ENCODE measurements around the gene HAUS6.
"Not testable (repeated sequence)": the region's sequence is repeated elsewhere in the genome, so short reads cannot be mapped to it uniquely, and the experiment has no call there.

HAUS6 gene

DNA sequence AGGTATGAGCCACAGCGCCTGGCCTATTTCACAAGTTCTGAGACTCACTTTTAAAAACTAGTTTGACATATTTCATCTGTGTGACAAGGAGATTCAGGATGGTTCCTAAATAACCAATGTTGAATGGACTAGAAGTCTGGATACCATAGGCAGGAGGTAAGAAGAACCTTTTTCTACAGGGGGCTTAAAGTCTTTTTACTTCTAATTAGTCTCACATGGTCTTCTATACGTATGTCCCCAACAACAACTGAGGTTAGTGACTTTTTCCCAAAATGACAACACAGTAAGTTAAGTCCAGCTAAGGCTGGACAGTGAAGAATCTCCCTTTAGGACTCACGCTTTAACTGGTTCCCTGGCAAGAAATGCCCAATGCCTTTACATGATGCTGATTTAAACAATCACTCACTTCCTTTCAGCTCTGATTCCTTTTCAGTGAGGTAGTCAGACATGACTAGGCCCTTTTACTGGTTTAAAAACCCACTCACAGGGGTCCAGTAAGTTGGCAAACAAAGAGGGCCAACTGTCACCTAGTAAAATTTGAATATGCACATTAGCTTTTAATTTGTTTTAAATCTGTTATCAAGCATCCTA, 12.1 kb upstream of the HAUS6 start:
- no peak for DNase-seq

DNA sequence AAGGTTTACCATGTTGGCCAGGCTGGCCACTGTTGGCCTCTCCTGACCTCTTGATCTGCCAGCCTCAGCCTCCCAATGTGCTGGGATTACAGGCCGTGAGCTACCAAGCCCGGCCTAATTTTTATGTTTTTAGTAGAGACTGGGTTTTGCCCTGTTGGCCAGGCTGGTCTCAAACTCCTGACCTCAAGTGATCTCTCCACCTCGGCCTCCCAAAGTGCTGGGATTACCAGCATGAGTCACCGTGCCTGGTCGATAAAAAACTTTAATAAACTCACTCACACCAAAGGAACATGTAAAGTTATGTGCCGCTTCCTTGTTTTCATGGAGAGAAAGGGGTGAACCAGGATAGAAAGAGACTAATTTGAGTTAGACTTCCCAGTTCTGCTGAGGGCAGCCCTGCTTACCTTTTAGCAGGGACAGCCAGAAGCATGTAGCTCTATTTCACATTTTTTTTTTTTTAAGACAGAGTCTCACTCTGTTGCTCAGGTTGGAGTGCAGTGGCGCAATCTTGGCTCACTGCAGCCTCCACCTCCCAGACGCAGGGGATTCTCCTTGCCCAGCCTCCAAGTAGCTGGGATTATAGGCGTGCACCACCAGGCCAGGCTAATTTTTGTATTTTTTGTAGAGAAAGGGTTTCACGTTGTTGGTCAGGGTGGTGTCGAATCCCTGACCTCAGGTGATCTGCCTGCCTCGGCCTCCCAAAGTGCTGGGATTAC, 11.4 kb upstream of the HAUS6 start:
- DNase-seq: no peak

DNA sequence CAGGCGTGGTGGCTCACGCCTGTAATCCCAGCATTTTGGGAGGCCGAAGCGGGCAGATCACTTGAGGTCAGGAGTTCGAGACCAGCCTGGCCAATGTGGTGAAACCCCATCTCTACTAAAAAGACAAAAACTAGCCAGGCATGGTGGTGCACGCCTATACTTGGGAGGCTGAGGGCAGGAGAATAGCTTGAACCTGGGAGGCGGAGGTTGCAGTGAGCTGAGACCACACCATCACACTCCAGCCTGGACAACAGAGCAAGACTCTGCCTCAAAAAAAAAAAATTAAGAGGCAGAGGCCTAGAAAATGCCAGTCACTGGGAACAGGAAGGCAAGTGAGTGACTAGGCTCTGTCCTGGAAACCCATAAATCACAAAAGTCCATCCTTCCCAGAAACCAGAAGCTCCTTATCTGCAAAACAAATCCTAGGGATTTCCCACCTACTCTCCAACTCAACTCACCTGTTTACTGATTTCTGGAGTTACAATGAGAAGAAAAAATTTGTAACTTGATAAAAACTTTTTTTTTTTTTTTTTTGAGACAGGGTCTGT, 10.4 kb upstream of the HAUS6 start:
- not testable (repeated sequence) for DNase-seq

DNA sequence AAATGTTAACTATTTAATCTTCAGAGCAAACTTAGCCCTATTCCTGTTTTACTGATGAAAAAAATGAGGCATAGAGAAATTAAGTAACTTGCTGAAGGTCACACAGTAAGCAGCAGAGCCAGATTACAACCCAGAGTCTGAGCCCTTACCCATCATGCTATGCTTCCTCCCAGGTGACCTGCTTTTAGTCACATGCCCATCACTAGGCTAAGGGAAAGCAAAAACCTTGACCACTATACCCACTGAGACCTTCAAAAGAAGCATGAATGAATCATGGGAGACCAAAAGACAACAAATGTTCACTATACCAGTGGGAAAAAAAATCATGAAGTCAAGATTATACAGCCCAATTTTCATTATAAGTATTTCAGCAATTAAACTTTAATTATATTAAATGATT, 5.3 kb upstream of the HAUS6 start:
- no peak for DNase-seq

DNA sequence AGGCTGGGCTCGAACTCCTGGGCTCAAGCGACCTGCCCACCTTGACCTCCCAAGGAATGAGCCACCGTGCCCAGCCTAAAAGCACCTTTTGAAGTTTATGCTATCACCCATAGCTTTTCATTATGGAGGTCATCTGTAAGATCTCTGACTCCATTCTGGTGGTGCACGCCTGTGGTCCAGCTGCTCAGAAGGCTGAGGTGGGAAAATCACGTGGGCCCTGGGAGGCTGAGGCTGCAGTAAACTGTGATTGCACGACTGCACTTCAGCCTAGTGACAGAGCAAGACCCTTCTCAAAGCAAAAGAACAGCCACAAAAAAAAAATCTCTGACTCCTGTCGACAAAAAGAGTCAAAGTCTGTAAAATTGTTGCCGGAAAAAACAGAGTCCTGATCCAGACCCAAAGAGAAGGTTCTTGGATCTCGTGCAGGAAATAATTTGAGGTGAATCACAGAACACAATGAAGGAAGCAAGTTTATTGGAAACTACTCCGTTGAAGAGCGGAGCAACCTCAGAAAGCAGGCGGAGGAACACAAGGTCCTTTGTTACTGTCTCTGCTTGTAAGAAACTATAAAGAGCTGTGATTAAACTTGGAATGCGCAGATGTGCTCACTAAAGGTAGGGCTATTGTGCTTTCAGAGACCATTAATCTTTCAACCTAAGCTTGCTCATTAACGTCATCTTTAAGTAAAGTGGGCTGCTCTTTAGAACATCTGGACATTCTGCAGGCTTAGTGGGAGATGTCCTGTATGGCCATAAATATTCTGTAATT, 2.0 kb upstream of the HAUS6 start:
- no peak for DNase-seq

DNA sequence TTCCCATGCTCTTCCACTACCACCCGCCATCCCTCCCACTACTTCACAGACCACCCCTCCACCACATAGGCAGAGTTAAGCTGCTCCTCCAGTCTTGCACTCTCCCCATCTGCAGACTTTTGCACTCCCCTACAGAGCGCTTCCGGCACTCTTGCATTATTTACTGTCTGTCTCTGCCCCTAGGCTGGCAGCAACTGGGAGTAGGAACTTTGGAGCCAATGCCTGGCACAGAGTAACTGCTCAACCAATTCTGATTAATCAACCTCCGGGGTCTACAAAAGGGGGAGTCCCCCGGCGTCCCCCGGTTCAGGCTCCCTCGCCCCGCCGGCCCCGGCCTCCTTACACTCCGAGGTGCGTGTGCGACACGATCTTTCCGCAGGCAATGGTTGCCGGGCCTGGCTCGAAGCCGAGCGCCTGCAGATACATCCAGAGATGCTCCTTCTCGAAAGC, 498 bp downstream of the HAUS6 start:
- peak; percentile 32 for DNase-seq

DNA sequence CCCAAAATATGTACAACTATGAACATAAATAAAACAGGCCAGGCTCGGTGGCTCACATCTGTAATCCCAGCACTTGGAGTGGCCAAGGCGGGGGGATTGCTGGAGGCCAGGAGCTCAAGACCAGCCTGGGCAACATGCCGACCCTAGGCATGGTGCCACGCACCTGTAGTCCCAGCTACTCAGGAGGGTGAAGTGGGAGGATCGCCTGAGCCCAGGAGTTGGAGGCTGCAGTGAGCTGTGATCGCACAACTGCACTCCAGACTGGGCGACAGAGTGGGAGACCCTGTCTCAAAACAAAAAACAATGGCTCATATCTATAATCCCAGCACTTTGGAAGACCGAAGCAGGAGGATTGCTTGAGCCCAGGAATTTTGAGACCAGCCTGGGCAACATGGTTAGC, 1.5 kb downstream of the HAUS6 start:
- no peak for DNase-seq

DNA sequence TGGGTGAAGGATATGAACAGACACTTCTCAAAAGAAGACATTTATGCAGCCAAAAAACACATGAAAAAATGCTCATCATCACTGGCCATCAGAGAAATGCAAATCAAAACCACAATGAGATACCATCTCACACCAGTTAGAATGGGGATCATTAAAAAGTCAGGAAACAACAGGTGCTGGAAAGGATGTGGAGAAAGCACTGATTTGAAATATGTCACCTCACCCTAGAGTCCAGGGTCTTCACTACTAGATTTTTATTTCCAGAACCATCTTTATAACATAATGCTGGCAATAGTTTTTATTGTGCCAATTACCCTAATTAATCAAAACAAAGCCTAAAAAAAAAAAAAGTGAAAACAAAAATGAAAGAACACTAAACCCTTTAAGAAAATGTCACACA, 5.3 kb downstream of the HAUS6 start:
- not testable (repeated sequence) for DNase-seq

DNA sequence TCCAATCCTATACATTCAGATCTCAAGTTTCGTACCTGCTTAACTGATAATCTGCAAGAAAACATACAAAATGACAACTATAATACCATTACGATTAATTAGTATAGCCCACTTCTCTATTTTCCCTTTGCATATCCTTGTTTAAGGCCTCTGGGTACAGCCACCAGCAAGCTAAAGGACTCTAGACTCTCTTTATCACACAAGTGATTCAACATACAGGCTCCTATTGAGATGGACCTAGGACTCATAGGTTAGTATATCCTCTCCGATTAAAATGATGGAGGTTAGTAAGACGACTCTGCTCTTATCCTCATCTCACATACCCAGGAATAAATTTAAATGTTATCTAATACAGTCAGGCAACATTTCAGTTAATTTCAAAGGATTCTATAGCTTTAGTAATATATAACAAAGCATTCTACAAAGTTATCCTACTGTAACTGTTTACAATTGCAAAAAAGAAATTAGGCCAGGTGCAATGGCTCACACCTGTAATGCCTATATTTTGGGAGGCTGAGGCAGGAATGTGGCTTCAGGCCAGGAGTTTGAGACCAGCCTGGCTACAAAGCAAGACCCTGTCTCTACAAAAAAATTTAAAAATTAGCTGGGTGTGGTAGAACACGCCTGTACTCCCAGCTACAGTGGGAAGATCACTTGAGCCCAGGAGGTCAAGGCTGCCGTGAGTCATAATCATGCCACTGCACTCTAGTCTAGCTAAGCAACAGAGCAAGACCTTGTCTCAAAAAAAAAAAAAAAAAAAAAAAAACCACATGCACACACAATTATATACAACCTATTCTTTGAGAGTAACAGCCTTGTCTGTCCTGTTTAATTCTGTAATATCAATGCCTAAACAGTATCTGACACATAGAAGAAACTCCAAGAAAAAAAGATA, 15.4 kb downstream of the HAUS6 start:
- no peak for DNase-seq

DNA sequence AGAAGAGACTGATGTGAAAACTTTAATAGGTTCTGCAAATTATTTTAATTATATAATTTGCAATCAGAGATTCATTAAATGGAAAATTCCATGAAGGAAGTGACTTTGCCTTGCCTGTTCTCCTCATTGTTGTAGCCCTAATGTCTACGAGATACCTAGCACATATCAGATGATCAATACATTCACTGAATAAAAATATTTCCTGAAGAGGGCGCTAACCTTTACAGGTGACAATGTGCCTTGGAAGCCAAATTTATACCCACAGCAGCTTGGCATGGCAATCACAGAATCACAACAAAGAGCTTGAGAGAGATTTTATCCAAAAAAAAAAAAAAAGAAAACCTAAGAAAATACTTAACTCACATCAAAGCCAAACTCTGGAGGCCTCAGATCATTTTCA, 17.4 kb downstream of the HAUS6 start:
- no peak for DNase-seq

DNA sequence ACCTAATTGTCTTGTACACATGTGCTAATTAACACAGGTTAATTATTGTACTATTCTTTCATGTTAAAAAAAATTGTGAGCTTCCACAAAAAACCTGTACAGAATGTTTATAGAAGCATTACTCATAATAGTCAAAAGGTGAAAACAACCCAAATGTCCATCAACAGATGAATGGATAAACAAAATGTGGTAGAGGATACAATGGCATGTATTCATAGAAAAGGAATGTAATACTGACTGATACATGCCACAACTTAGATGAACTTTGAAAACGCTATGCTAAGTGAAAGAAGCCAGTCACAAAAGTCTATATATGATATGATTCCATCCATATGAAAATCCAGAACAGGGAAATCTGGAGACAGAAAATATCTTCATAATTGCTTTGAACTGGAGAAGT, 27.9 kb downstream of the HAUS6 start:
- DNase-seq: no peak

DNA sequence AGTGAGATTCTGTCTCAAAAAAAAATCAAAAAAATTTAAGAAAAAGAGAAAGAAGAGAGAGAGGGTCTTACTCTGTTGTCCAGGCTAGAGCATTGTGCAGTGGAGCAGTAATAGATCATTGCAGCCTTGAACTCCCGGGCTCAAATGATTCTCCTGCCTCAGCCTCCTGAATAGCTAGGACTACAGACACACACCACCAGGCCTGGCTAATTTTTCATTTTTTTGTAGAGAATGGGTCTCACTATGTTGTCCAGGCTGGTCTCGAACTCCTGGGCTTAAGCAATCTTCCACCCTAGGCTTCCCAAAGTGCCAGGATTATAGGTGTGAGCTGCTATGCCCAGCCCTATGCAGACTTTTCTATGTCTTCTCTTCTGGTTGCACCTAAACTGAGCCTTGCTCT, 28.5 kb downstream of the HAUS6 start:
- DNase-seq: no peak

DNA sequence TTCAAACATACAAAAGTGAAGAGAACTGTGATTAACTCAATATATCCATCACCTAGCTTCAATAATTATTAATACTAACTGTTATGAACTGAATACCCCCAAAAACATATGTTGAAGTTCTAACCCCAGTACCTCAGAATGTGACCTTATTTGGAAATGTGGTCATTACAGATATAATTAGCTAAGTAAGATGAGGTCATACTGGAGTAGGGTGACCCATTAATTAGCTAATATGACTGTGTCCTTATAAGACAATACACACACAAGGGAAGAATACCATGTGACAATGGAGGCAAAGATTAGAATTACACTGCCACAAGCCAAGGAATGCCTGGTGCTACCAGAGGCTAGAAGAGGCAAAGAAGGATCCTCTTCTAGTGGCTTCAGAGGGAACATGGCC, 45.7 kb downstream of the HAUS6 start:
- no peak for DNase-seq

DNA sequence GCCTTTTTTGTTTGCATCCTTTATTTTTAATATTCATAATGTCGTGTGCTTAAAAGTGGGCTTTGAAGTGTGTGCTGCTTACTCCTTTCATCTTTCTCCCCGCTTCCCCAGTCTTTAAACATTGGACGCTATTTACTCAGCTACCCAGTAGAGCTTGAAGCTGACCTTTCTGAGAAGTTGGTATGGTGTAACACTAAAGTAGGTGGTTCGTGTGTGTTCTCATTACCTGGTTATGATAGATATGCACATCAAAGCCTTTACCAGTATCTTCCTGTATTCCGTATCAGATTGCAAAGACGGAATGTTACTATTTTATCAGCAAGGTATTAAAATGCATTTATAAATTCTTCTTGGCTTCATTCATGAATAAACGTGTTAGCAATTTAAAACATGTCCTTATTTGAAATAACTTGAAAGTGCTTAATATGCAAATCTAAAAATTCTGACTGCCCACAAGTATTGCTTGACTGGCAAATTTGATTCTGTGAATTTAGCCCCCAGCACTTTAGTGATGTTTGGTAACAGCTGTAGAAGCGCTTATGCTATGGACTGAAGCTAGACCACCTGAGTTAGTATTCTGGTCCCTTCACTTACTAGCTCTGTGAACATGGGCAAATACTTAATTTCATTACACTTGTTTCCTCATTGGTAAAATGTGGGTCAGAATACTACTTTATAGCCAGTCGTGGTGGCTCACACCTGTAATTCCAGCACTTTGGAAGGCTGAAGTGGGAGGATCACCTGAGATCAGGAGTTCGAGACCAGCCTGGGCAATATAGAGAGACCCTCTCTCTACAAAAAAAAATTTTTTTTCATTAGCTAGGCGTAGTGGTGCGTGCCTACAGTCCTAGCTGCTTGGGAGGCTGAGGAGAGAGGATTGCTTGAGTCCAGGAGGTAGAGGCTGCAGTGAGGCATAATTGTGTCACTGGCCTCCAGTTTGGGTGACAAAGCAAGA, 51.8 kb downstream of the HAUS6 start:
- DNase-seq: no peak

DNA sequence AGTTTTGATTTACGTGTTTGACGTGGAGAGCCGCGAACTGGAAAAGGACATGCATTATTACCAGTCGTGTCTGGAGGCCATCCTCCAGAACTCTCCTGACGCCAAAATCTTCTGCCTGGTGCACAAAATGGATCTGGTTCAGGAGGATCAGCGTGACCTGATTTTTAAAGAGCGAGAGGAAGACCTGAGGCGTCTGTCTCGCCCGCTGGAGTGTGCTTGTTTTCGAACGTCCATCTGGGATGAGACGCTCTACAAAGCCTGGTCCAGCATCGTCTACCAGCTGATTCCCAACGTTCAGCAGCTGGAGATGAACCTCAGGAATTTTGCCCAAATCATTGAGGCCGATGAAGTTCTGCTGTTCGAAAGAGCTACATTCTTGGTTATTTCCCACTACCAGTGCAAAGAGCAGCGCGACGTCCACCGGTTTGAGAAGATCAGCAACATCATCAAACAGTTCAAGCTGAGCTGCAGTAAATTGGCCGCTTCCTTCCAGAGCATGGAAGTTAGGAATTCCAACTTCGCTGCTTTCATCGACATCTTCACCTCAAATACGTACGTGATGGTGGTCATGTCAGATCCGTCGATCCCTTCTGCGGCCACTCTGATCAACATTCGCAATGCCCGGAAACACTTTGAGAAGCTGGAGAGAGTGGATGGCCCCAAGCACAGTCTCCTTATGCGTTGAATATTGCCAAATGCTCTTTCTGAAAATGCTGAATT, 52.6 kb downstream of the HAUS6 start:
- no peak for DNase-seq

DNA sequence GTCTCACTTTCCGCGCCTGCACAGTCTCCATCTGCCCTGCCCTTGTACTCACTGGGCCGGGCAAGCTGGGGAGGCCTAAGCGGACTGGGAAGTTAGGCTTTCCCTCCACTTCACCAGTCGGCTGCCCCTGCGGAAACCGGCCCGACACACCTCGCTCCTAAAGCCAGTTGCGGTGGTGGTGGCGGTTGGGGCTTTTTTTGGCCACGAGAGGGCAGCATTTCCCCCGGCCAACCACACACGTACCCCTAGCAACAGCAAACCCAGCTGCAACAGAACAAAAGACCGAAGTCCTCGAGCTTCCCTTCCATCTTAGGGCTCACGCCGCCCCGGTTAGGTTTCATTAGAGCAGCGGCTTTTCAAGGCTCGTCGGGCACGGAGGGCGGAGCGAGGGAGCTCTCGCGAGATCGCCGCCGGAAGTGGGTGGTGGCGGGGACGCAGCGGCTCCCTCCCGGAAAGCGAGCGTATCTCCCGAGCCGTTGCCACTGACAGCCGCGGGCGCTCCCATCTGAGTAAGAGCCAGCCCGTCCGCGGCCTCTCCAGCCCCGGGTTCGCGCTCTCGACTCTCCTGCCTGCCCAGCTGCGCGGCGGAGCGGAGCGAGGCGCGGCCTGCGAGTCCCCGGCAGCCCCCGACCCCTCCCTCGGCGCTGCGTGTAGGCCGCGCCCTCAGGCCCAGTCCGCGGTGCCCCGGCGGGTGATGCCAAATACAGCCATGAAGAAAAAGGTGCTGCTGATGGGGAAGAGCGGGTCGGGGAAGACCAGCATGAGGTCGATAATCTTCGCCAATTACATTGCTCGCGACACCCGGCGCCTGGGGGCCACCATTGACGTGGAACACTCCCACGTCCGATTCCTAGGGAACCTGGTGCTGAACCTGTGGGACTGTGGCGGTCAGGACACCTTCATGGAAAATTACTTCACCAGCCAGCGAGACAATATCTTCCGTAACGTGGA, 53.5 kb downstream of the HAUS6 start, which contains the start of gene RRAGA:
TSS of gene RRAGA (plus strand) at position 462 of the 951 bp plus-strand sequence. CDS start at position 695, 233 bp downstream.
- DNase-seq: peak; percentile 93

DNA sequence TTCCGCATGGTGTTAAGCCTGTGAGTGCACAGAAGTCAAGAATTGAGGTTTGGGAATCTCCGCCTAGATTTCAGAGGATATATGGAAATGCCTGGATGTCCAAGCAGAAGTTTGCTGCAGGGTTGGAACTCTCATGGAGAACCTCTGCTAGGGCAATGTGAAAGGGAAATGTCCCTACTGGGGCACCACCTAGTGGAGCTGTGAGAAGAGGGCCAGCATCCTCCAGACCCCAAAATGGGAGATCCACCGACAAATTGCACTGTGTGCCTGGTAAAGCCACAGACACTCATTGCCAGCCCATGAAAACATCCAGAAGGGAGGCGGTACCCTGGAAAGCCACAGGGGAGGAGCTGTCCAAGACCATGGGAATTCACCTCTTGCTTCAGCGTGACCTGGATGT, 66.1 kb downstream of the HAUS6 start:
- no peak for DNase-seq

DNA sequence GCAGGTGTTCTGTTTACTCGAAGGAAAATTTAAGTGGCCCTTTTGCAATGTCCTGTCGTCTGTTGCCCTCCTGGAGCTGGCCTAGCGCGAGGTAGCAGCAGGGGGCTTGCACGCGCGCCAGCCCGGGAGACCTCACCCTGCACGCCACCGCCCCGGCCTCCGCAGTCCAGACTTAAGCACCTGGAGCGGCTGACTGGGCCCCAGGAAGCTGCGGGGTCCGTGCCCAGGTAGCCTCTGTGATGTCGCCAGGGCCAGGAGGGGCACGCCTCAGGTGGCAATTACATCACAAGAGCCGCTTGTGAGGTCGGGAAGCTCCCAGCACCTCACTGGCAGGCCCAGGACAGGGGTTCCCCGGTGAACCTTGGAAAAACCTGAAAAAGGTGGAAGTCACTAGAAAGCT, 69.7 kb downstream of the HAUS6 start, which contains the start of gene SAXO1:
TSS of gene SAXO1 (minus strand) at position 195 of the 400 bp plus-strand sequence. CDS start 301 bp downstream, outside the sequence.
- no peak for DNase-seq

DNA sequence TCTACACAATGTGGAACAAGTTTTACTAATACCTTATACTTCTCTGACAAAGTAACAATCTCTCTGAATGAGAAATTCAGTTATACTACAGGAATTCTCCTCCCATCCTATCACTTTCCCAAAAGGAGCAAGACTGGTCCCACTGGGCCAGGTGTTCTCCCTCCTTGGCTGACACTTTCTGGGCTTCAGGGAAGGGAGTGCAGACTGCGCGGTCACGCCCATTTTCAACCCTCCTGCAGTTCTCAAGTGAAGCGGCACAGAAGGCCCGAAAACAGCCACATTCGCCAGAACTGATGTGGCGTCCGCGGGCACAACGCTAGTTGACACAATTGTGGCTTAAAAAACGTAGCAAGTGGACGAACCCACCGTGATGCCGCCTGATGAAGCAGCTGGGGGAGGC, 70.3 kb downstream of the HAUS6 start:
- no peak for DNase-seq

Measured in activated gamma-delta T cell treated with Interleukin-2 at 50 U/mL for 16 hours (primary cell).